Measurements from ENCODE around the gene MTM1.

Gene MTM1

GRCh38 chrX:150569155-150569477 is 695 bp downstream of the MTM1 start:
- TF ChIP-seq, protein P1, sequence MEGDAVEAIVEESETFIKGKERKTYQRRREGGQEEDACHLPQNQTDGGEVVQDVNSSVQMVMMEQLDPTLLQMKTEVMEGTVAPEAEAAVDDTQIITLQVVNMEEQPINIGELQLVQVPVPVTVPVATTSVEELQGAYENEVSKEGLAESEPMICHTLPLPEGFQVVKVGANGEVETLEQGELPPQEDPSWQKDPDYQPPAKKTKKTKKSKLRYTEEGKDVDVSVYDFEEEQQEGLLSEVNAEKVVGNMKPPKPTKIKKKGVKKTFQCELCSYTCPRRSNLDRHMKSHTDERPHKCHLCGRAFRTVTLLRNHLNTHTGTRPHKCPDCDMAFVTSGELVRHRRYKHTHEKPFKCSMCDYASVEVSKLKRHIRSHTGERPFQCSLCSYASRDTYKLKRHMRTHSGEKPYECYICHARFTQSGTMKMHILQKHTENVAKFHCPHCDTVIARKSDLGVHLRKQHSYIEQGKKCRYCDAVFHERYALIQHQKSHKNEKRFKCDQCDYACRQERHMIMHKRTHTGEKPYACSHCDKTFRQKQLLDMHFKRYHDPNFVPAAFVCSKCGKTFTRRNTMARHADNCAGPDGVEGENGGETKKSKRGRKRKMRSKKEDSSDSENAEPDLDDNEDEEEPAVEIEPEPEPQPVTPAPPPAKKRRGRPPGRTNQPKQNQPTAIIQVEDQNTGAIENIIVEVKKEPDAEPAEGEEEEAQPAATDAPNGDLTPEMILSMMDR (IDR thresholded peaks at IDR 0.05; ENCODE audit: control insufficient read depth, extremely low read depth, insufficient read depth) = no peak
- no peak for DNase-seq (ENCODE audit: low read depth)
- H3K4me3 ChIP-seq (ENCODE audit: low read depth, low read length) = peak overlapping the region; percentile 66

GRCh38 chrX:150570512-150570911 is 2.1 kb downstream of the MTM1 start:
- TF ChIP-seq, protein P1 (IDR thresholded peaks at IDR 0.05; ENCODE audit: control insufficient read depth, extremely low read depth, insufficient read depth) = no peak
- H3K4me3 ChIP-seq (ENCODE audit: low read depth, low read length) = no peak overlapping the region
- peak; percentile 27 for DNase-seq (ENCODE audit: low read depth)

GRCh38 chrX:150572206-150572605 is 3.8 kb downstream of the MTM1 start:
- DNase-seq (ENCODE audit: low read depth) = no peak
- no peak overlapping the region for H3K4me3 ChIP-seq (ENCODE audit: low read depth, low read length)
- TF ChIP-seq, protein P1 (IDR thresholded peaks at IDR 0.05; ENCODE audit: control insufficient read depth, extremely low read depth, insufficient read depth) = no peak

GRCh38 chrX:150573106-150573505 is 4.7 kb downstream of the MTM1 start:
- TF ChIP-seq, protein P1 (IDR thresholded peaks at IDR 0.05; ENCODE audit: control insufficient read depth, extremely low read depth, insufficient read depth) = no peak
- H3K4me3 ChIP-seq (ENCODE audit: low read depth, low read length) = no peak overlapping the region
- DNase-seq (ENCODE audit: low read depth) = no peak

GRCh38 chrX:150573702-150574101 is 5.3 kb downstream of the MTM1 start:
- no peak overlapping the region for H3K4me3 ChIP-seq (ENCODE audit: low read depth, low read length)
- DNase-seq (ENCODE audit: low read depth) = no peak
- TF ChIP-seq, protein P1 (IDR thresholded peaks at IDR 0.05; ENCODE audit: control insufficient read depth, extremely low read depth, insufficient read depth) = no peak

DNA sequence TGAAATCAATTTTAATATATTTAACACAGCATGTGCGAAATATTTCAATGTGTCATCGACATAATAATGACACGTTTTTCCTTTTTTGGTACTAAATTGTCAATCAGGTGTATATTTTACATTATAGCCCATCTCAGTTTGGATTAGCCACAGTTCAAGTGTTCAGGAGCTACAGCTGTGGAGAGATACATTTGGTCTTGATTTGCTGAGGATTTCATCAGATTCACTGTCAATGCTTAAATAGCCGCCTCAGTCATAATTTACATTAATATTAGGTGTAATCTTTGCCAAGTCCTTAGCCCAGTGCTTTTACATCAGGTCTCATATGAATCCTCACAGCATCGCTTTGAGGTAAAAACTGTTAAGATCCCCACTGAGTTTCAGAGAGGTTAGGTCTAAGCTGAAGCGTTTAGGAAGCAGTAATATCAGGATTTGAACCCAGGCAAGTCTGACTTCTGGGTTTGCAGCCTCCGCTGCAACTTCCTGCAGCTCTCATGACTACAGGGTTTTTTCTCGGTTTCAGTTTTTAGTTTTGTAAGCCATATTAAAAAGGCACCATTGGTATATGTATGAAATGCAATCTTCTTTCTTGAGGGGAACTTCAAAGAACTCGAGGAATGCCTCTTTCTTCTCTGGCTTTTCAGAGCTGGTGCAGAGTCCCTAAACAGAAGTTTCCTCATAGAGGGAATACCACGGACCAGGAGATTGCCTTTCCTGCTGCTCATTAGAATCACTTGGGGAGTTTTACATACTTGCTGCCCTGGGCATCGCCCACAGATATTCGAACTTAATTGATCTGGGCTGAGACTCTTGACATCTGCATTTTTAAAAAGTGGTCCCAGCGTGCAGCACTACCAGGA is 6.4 kb downstream of the MTM1 start:
- TF ChIP-seq, protein P1 (IDR thresholded peaks at IDR 0.05; ENCODE audit: control insufficient read depth, extremely low read depth, insufficient read depth) = no peak
- no peak overlapping the region for H3K4me3 ChIP-seq (ENCODE audit: low read depth, low read length)
- no peak for DNase-seq (ENCODE audit: low read depth)

GRCh38 chrX:150575419-150575814 is 7.0 kb downstream of the MTM1 start:
- TF ChIP-seq, protein P1 (IDR thresholded peaks at IDR 0.05; ENCODE audit: control insufficient read depth, extremely low read depth, insufficient read depth) = no peak
- no peak for DNase-seq (ENCODE audit: low read depth)
- H3K4me3 ChIP-seq (ENCODE audit: low read depth, low read length) = no peak overlapping the region

All from LNCaP clone FGC (cell line).